HepG2 (cell line): ENCODE results near the gene KRTAP3-3. TPM values are rescaled to one million over a fixed set of nuclear protein-coding genes. Genes with fewer than 3 reads are reported as not detected.

Experiments used
- BRD4 ChIP-seq: sonication (generic); formaldehyde crosslinking; IDR thresholded peaks from 2 replicates; pipeline ENCODE4 v1.4.0; 2020; ENCODE audit warnings: missing genetic modification reagents
- ELF1 ChIP-seq: sonication (generic); formaldehyde crosslinking; IDR thresholded peaks from 2 replicates; pipeline ENCODE4 v1.4.0; 2020; ENCODE audit warnings: missing genetic modification reagents
- ESRRA ChIP-seq: sonication (generic); formaldehyde crosslinking; IDR thresholded peaks from 2 replicates; pipeline ENCODE4 v1.5.1; 2020; ENCODE audit warnings: mild to moderate bottlenecking, low read depth, missing genetic modification reagents
- HHEX ChIP-seq: IDR thresholded peaks from 2 replicates; pipeline ENCODE4 v1.6.1; 2016; ENCODE audit warnings: control low read depth
- HOXA5 ChIP-seq: sonication (generic); formaldehyde crosslinking; IDR thresholded peaks from 2 replicates; pipeline ENCODE4 v1.4.0; 2020; ENCODE audit warnings: missing genetic modification reagents
- KAT7 ChIP-seq: IDR thresholded peaks from 2 replicates; pipeline ENCODE4 v1.6.1; 2018; ENCODE audit warnings: borderline replicate concordance, missing compliant biosample characterization
- KDM1A ChIP-seq: IDR thresholded peaks from 2 replicates; pipeline ENCODE4 v1.6.1; 2016; ENCODE audit warnings: missing compliant biosample characterization
- MATR3 ChIP-seq: sonication (generic); formaldehyde crosslinking; IDR thresholded peaks from 2 replicates; pipeline ENCODE4 v1.4.0; 2020; ENCODE audit warnings: missing genetic modification reagents
- MED8 ChIP-seq: sonication (generic); formaldehyde crosslinking; IDR thresholded peaks from 2 replicates; pipeline ENCODE4 v1.8.1; 2023; ENCODE audit warnings: mild to moderate bottlenecking, missing genetic modification reagents; ENCODE audit not compliant: insufficient replicate concordance
- MEIS2 ChIP-seq: sonication (generic); formaldehyde crosslinking; IDR thresholded peaks from 2 replicates; pipeline ENCODE4 v1.9.0; 2021; ENCODE audit warnings: mild to moderate bottlenecking, missing genetic modification reagents
- MLX ChIP-seq: IDR thresholded peaks from 2 replicates; pipeline ENCODE4 v1.6.1; 2016
- MTA3 ChIP-seq: sonication (generic); formaldehyde crosslinking; IDR thresholded peaks from 2 replicates; pipeline ENCODE4 v1.4.0; 2020; ENCODE audit warnings: missing genetic modification reagents
- MXD3 ChIP-seq: IDR thresholded peaks from 2 replicates; pipeline ENCODE4 v1.6.1; 2016; ENCODE audit warnings: mild to moderate bottlenecking, missing biosample characterization, missing genetic modification reagents
- NCOA1 ChIP-seq: sonication (generic); formaldehyde crosslinking; IDR thresholded peaks from 2 replicates; pipeline ENCODE4 v1.9.0; 2021; ENCODE audit warnings: missing genetic modification reagents
- SAFB2 ChIP-seq: sonication (generic); formaldehyde crosslinking; IDR thresholded peaks from 2 replicates; pipeline ENCODE4 v1.5.1; 2020; ENCODE audit warnings: missing genetic modification reagents, low read depth, mild to moderate bottlenecking, borderline replicate concordance
- SP1 ChIP-seq, 2 experiments: fragments of 450-650 bp in 1 of 2; sonication (generic) in 1 of 2; formaldehyde crosslinking in 1 of 2; IDR thresholded peaks; 2 replicates each; pipeline versions ENCODE4 v1.4.0 to v1.6.1; 2016 to 2020; ENCODE audit warnings: missing genetic modification reagents in 1 of 2
- SRSF1 ChIP-seq: fragments of 200-400 bp; formaldehyde crosslinking; optimal IDR thresholded peaks from 2 replicates; pipeline ENCODE3; 2017; ENCODE audit warnings: mild to moderate bottlenecking, low read depth, low read length, moderate library complexity
- XBP1 ChIP-seq: sonication (generic); formaldehyde crosslinking; IDR thresholded peaks from 2 replicates; pipeline ENCODE4 v1.5.0; 2020; ENCODE audit warnings: missing genetic modification reagents
- ZBTB42 ChIP-seq: sonication (generic); formaldehyde crosslinking; IDR thresholded peaks from 2 replicates; pipeline ENCODE4 v1.5.0; 2020; ENCODE audit warnings: mild to moderate bottlenecking, missing genetic modification reagents
- ZKSCAN1 ChIP-seq: fragments of 150-350 bp; IDR thresholded peaks from 2 replicates; pipeline ENCODE4 v1.6.1; 2014; ENCODE audit warnings: low read length
- ZMYM3 ChIP-seq: sonication (generic); formaldehyde crosslinking; IDR thresholded peaks from 2 replicates; pipeline ENCODE4 v1.5.1; 2020; ENCODE audit warnings: mild to moderate bottlenecking, missing genetic modification reagents
- ZNF274 ChIP-seq: sonication (generic); formaldehyde crosslinking; IDR thresholded peaks from 2 replicates; pipeline ENCODE4 v1.5.1; 2020; ENCODE audit warnings: mild to moderate bottlenecking, missing genetic modification reagents
- ZNF326 ChIP-seq: sonication (generic); formaldehyde crosslinking; IDR thresholded peaks from 2 replicates; pipeline ENCODE4 v1.4.0; 2020; ENCODE audit warnings: missing genetic modification reagents, borderline replicate concordance
- ZNF329 ChIP-seq: sonication (generic); formaldehyde crosslinking; IDR thresholded peaks from 2 replicates; pipeline ENCODE4 v1.9.0; 2021; ENCODE audit warnings: low read depth, mild to moderate bottlenecking, missing genetic modification reagents
- ZNF414 ChIP-seq: sonication (generic); formaldehyde crosslinking; IDR thresholded peaks from 2 replicates; pipeline ENCODE4 v1.5.0; 2020; ENCODE audit warnings: missing genetic modification reagents
- ZNF441 ChIP-seq: sonication (generic); formaldehyde crosslinking; IDR thresholded peaks from 2 replicates; pipeline ENCODE4 v1.7.0; 2021; ENCODE audit warnings: missing genetic modification reagents, borderline replicate concordance
- ZNF451 ChIP-seq: sonication (generic); formaldehyde crosslinking; IDR thresholded peaks from 2 replicates; pipeline ENCODE4 v1.5.0; 2020; ENCODE audit warnings: mild to moderate bottlenecking, missing genetic modification reagents
- ZNF512 ChIP-seq: sonication (generic); formaldehyde crosslinking; IDR thresholded peaks from 2 replicates; pipeline ENCODE4 v1.4.0; 2020; ENCODE audit warnings: mild to moderate bottlenecking, missing genetic modification reagents
- ZNF615 ChIP-seq: sonication (generic); formaldehyde crosslinking; IDR thresholded peaks from 2 replicates; pipeline ENCODE4 v1.5.0; 2020; ENCODE audit warnings: mild to moderate bottlenecking, missing genetic modification reagents, borderline replicate concordance
- ZNF883 ChIP-seq: sonication (generic); formaldehyde crosslinking; IDR thresholded peaks from 2 replicates; pipeline ENCODE4 v1.5.1; 2020; ENCODE audit warnings: mild to moderate bottlenecking, missing genetic modification reagents; ENCODE audit errors: not compliant biosample characterization
- polyA plus RNA-seq, 8 experiments: library from polyadenylated mRNA; depleted of rRNA in 3 of 8; stranded (reverse) in 7 of 8; unstranded in 1 of 8; fragments of >200 nt; fragmentation: Illumina TruSeq in 4 of 8; extraction: Trizol in 4 of 8; gene quantifications; 2 replicates each; pipeline versions ENCODE4 v1.2.1 to v1.2.3, GENCODE V29; 2011 to 2016; ENCODE audit warnings: low read depth in 4 of 8, missing spikeins in 1 of 8, mixed read lengths in 1 of 8; ENCODE audit not compliant: insufficient read depth in 1 of 8
- total RNA-seq, 5 experiments: library from RNA; depleted of rRNA; stranded (reverse); fragments of >200 nt; fragmentation: Illumina TruSeq; extraction: Trizol; gene quantifications; 2 replicates each; pipeline ENCODE4 v1.2.3, GENCODE V29; 2016; ENCODE audit warnings: low read depth in 1 of 5

The KRTAP3-3 gene
- total and polyA plus RNA-seq, 2 of the 13 experiments (the other 11 are each of a cell fraction or from before 2014, with no cell fraction given) = not detected

- TF ChIP-seq MEIS2 (CRISPR knock-in tag) (peak; percentile 99), ELF1 (peak; percentile 62), SP1 (IDR thresholded peaks at IDR 0.05) (no peak), SP1 (CRISPR knock-in tag; IDR thresholded peaks at IDR 0.05) (no peak), SRSF1 (no peak), HHEX (CRISPR knock-in tag) (peak; percentile 94), ZNF274 (CRISPR knock-in tag) (no peak), ZNF326 (no peak), MED8 (CRISPR knock-in tag) (peak; percentile 97), NCOA1 (CRISPR knock-in tag) (peak; percentile 69; the same call in 1 of the 2 replicates), ZNF414 (CRISPR knock-in tag) (peak; percentile 34; the same call in 1 of the 2 replicates), ESRRA (CRISPR knock-in tag) (peak; percentile 86), ZNF451 (CRISPR knock-in tag) (peak; percentile 50; the same call in 1 of the 2 replicates), ZNF615 (no peak), KDM1A (peak; percentile 95), ZKSCAN1 (no peak), ZNF883 (CRISPR knock-in tag) (no peak), ZNF329 (CRISPR knock-in tag) (0 out of 2 replicates have a peak, but pooled peaks have one; percentile 80), HOXA5 (CRISPR knock-in tag) (peak; percentile 97), MXD3 (CRISPR knock-in tag) (no peak), BRD4 (CRISPR knock-in tag) (peak; percentile 54; the same call in 1 of the 2 replicates), MTA3 (CRISPR knock-in tag) (no peak), ZNF441 (CRISPR knock-in tag) (peak; percentile 86), MLX (CRISPR knock-in tag) (peak; percentile 93), ZNF512 (CRISPR knock-in tag) (no peak), MATR3 (no peak), KAT7 (CRISPR knock-in tag) (no peak), ZBTB42 (CRISPR knock-in tag) (no peak), ZMYM3 (CRISPR knock-in tag) (peak; percentile 88), XBP1 (CRISPR knock-in tag) (no peak), SAFB2 (peak; percentile 78; the same call in 1 of the 2 replicates)
Observed at GRCh38 chr17:40956401-40957254, 37.3 kb downstream of the KRTAP3-3 start (continued).
